T1000 (cell line): ENCODE measurements around the gene VPS13C.

Experiments used
- DNase-seq: peaks from one replicate; lab custom pipeline; 2025; ENCODE audit warnings: mixed read lengths; lab: John Stamatoyannopoulos, UW

The VPS13C gene

GRCh38 chr15:62060113-62060895 lies at the start of gene VPS13C:
Gene VPS13C, minus strand, starts transcription at chr15:62060447. Its CDS starts 73 bp downstream, at chr15:62060374.
- DNase-seq: peak; percentile 89

GRCh38 chr15:62109437-62109836 lies 49.2 kb upstream of the VPS13C start:
- DNase-seq: no peak

- no peak for DNase-seq
Measured at GRCh38 chr15:62108411-62108810, 48.2 kb upstream of the VPS13C start.

GRCh38 chr15:62107571-62108121 lies 47.4 kb upstream of the VPS13C start:
- no peak for DNase-seq

GRCh38 chr15:62106096-62106495 lies 45.8 kb upstream of the VPS13C start:
- DNase-seq: no peak

GRCh38 chr15:62105266-62105665 lies 45.0 kb upstream of the VPS13C start:
- DNase-seq: no peak

GRCh38 chr15:62104846-62105245 lies 44.6 kb upstream of the VPS13C start:
- no peak for DNase-seq

- no peak for DNase-seq
Measured at GRCh38 chr15:62104401-62104800, 44.2 kb upstream of the VPS13C start.

GRCh38 chr15:62103431-62103830 lies 43.2 kb upstream of the VPS13C start:
- DNase-seq: no peak

GRCh38 chr15:62099094-62099601 lies 38.9 kb upstream of the VPS13C start:
- DNase-seq: no peak

GRCh38 chr15:62094388-62094787 lies 34.1 kb upstream of the VPS13C start:
- no peak for DNase-seq

- DNase-seq: no peak
Measured at GRCh38 chr15:62093809-62094208, 33.6 kb upstream of the VPS13C start.

GRCh38 chr15:62090988-62091387 lies 30.7 kb upstream of the VPS13C start:
- DNase-seq: no peak

GRCh38 chr15:62089616-62090015 lies 29.4 kb upstream of the VPS13C start:
- DNase-seq: no peak

- DNase-seq: no peak
Measured at GRCh38 chr15:62088353-62088693, 28.1 kb upstream of the VPS13C start.

- no peak for DNase-seq
Measured at GRCh38 chr15:62087671-62088352, 27.6 kb upstream of the VPS13C start.

- DNase-seq: no peak
Measured at GRCh38 chr15:62085740-62086139, 25.5 kb upstream of the VPS13C start.

- DNase-seq: no peak
Measured at GRCh38 chr15:62083194-62084154, 23.2 kb upstream of the VPS13C start.

GRCh38 chr15:62079594-62079993 lies 19.3 kb upstream of the VPS13C start:
- DNase-seq: no peak

- DNase-seq: no peak
Measured at GRCh38 chr15:62075595-62076277, 15.5 kb upstream of the VPS13C start.

GRCh38 chr15:62071711-62072308 lies 11.6 kb upstream of the VPS13C start:
- no peak for DNase-seq
